B cell (primary cell): Measurements from ENCODE around the gene DSG3. TPM values are rescaled to one million over a fixed set of nuclear protein-coding genes. Genes with fewer than 3 reads are reported as not detected.

Experiments
- ATAC-seq: fragments of 200-7000 bp; cut with Tn5 transposase; one replicate; pipeline ENCODE4 v1.10.0; 2021; ENCODE audit warnings: low read depth, mild to moderate bottlenecking, moderate number of reproducible peaks, moderate library complexity
- CTCF ChIA-PET: fragments of 350-600 bp; sonication (Branson Sonifier 250); formaldehyde crosslinking; loops from one replicate; lab custom pipeline; 2021; ENCODE audit warnings: antibody characterized with exemption, inconsistent platforms; lab: Charles Lee
- POLR2A ChIA-PET: fragments of 350-600 bp; sonication (Branson Sonifier 250); formaldehyde crosslinking; loops from one replicate; lab custom pipeline; 2021; ENCODE audit warnings: antibody characterized with exemption; lab: Charles Lee
- DNase-seq: peaks from one replicate; pipeline ENCODE4 v3.0.0; 2013
- H2AFZ ChIP-seq: 2 replicates; pipeline ENCODE4 v1.6.1; 2012; ENCODE audit warnings: mild to moderate bottlenecking, low read depth, low read length; ENCODE audit not compliant: insufficient read depth, poor library complexity, severe bottlenecking
- H3K27ac ChIP-seq, 2 donors: 1 replicate in 1 of 2; 2 replicates in 1 of 2; pipeline ENCODE4 v1.5.1; 2012 to 2013; ENCODE audit warnings: low read length in 2 of 2, mild to moderate bottlenecking in 2 of 2, moderate library complexity in 1 of 2
- H3K27me3 ChIP-seq, 4 experiments: fragments of 200-600 bp in 1 of 4; sonication (generic) in 1 of 4; replicated peaks in 1 of 4; 1 replicate in 2 of 4; 2 replicates in 2 of 4; pipeline versions ENCODE4 v1.6.1 to v1.7.0; 2013 to 2016; ENCODE audit warnings: low read length in 3 of 4, mild to moderate bottlenecking in 2 of 4, mixed read lengths in 1 of 4, moderate library complexity in 1 of 4; ENCODE audit not compliant: insufficient read depth in 4 of 4, control insufficient read depth in 3 of 4; ENCODE audit errors: control extremely low read depth in 1 of 4
- H3K36me3 ChIP-seq, 2 experiments: replicated peaks in 1 of 2; 1 replicate in 1 of 2; 2 replicates in 1 of 2; pipeline versions ENCODE4 v1.6.1 to v1.7.1; 2013; ENCODE audit warnings: low read length in 1 of 2; ENCODE audit not compliant: insufficient read depth in 2 of 2, control insufficient read depth in 1 of 2; ENCODE audit errors: control extremely low read depth in 1 of 2, extremely low read depth in 1 of 2
- H3K4me1 ChIP-seq, 2 donors: fragments of 200-600 bp in 1 of 2; sonication (generic) in 1 of 2; 1 replicate in 1 of 2; 2 replicates in 1 of 2; pipeline versions ENCODE4 v1.5.1 to v1.6.1; 2013 to 2017; ENCODE audit warnings: low read length in 2 of 2; ENCODE audit not compliant: control insufficient read depth in 2 of 2, insufficient read depth in 2 of 2
- H3K4me2 ChIP-seq: replicated peaks from 2 replicates; pipeline ENCODE3; 2012; ENCODE audit warnings: mild to moderate bottlenecking, low read depth, low read length; ENCODE audit not compliant: poor library complexity, severe bottlenecking
- H3K4me3 ChIP-seq, 5 experiments: fragments of 200-600 bp in 1 of 5; sonication (generic) in 1 of 5; 1 replicate in 3 of 5; 2 replicates in 2 of 5; pipeline versions ENCODE4 v1.5.1 to v1.7.0; 2011 to 2016; ENCODE audit warnings: low read length in 4 of 5, mild to moderate bottlenecking in 4 of 5, low read depth in 2 of 5, control low read depth in 1 of 5, moderate library complexity in 1 of 5; ENCODE audit not compliant: insufficient read depth in 1 of 5; ENCODE audit errors: control extremely low read depth in 1 of 5, extremely low read depth in 1 of 5
- H3K79me2 ChIP-seq: fragments of 200-600 bp; sonication (generic); one replicate; pipeline ENCODE4 v1.6.0; 2016; ENCODE audit warnings: low read length; ENCODE audit not compliant: control insufficient read depth, insufficient read depth
- H3K9ac ChIP-seq: fragments of 200-600 bp; sonication (generic); 2 replicates; pipeline ENCODE4 v1.6.1; 2017; ENCODE audit warnings: mild to moderate bottlenecking, low read length, moderate library complexity
- H3K9me3 ChIP-seq, 3 donors: one replicate each; pipeline versions ENCODE4 v1.6.1 to v1.7.1; 2013; ENCODE audit warnings: low read length in 2 of 3; ENCODE audit not compliant: control insufficient read depth in 2 of 3, insufficient read depth in 1 of 3; ENCODE audit errors: control extremely low read depth in 1 of 3
- H4K20me1 ChIP-seq: 2 replicates; pipeline ENCODE4 v1.6.0; 2012; ENCODE audit warnings: mild to moderate bottlenecking, low read length; ENCODE audit not compliant: insufficient read depth, control insufficient read depth, poor library complexity, severe bottlenecking
- H3K27ac Mint-ChIP-seq: one replicate; pipeline ENCODE4 v1.8.0; 2021; ENCODE audit warnings: mixed read lengths
- H3K27me3 Mint-ChIP-seq: one replicate; pipeline ENCODE4 v1.8.0; 2021; ENCODE audit warnings: mixed read lengths
- H3K4me1 Mint-ChIP-seq: one replicate; pipeline ENCODE4 v1.8.0; 2021; ENCODE audit warnings: mixed read lengths
- H3K4me3 Mint-ChIP-seq: one replicate; pipeline ENCODE4 v1.8.0; 2021; ENCODE audit warnings: mixed read lengths
- H3K9me3 Mint-ChIP-seq: one replicate; pipeline ENCODE4 v1.8.0; 2022; ENCODE audit warnings: mixed read lengths; ENCODE audit not compliant: insufficient read depth
- EZH2 ChIP-seq: IDR thresholded peaks from 2 replicates; pipeline ENCODE4 v1.6.1; 2012; ENCODE audit warnings: borderline replicate concordance, low read depth, mild to moderate bottlenecking, moderate library complexity, low read length; ENCODE audit not compliant: insufficient read depth, poor library complexity, severe bottlenecking
- WGBS: methylation state at CpG from one replicate; pipeline ENCODE4 v1.1.5; 2013; ENCODE audit warnings: missing lambda C conversion rate; ENCODE audit not compliant: insufficient coverage; 5-methylcytosine and 5-hydroxymethylcytosine counted together
- intact Hi-C: fragments of 100-400 bp; cut with micrococcal nuclease; formaldehyde crosslinking; loops from one replicate; pipeline ENCODE4 v1.10.0; 2022
- polyA plus RNA-seq: library from polyadenylated mRNA; depleted of rRNA; stranded (reverse); fragments of >200 nt; gene quantifications from 2 replicates; pipeline ENCODE4 v1.2.3, GENCODE V29; 2012
- total RNA-seq, 2 donors: library from RNA; stranded (reverse); fragments of 120-200 nt in 1 of 2; gene quantifications; 1 replicate in 1 of 2; 2 replicates in 1 of 2; pipeline versions ENCODE4 v1.2.3 to v1.2.4, GENCODE V29; 2013 to 2022
- TF ChIP-seq, protein P1 (sequence below): fragments of 200-600 bp; IDR thresholded peaks from one replicate; pipeline ENCODE4 v1.8.0; 2022; ENCODE audit warnings: antibody characterized with exemption, mild to moderate bottlenecking

DSG3 gene
- total and polyA plus RNA-seq, 2 donors (not counting 1 experiment from before 2014, with no cell fraction given), result not detected

DNA sequence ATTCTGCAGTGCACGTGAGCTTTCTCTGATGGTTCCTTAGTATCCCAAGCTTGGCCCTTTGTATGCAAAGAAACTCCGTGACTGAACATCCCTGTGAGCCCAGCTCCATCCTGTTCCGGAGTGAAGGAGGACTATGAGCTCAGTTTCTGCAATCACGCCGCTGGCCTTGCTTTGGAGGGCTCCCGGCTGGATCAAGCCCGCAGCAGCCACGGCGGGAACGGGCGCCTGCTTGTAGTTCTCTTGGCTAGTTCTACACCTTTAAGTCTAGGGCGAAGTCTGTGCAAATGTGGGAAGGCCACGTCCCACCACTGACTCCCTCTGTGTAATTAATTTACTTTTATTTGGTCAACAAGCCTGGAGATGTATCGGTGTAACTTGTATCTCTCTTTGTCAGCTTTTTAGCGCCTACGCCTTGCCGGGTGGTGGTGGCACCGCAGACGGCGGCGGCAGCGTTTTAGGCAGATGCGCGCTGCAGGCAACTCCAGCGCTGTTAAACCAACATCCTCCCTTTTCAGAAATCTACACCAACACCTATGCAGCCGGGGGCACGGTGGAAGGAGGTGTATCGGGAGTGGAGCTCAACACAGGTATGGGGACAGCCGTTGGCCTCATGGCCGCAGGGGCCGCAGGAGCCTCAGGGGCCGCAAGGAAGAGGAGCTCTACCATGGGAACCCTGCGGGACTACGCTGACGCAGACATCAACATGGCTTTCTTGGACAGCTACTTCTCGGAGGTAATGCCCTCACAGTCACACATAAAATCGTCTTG is 36.6 kb upstream of the DSG3 start:
- Histone ChIP-seq H3K4me3 (no peak overlapping the region), H3K27me3 (no peaks in the 10 kb centered on the region), H2AFZ (no peak overlapping the region), H3K36me3 (no peaks in the 10 kb centered on the region), H3K4me1 (no peaks in the 10 kb centered on the region), H4K20me1 (no peaks in the 10 kb centered on the region), H3K27ac (no peak overlapping the region), H3K4me2 (no peak overlapping the region), H3K9me3 (peaks cover 0 to 7% (median 0%) of the 10 kb centered on the region in 3 donors), H3K79me2 (no peaks in the 10 kb centered on the region), H3K9ac (no peak overlapping the region)
- no peak for TF ChIP-seq EZH2
- TF ChIP-seq, protein P1, sequence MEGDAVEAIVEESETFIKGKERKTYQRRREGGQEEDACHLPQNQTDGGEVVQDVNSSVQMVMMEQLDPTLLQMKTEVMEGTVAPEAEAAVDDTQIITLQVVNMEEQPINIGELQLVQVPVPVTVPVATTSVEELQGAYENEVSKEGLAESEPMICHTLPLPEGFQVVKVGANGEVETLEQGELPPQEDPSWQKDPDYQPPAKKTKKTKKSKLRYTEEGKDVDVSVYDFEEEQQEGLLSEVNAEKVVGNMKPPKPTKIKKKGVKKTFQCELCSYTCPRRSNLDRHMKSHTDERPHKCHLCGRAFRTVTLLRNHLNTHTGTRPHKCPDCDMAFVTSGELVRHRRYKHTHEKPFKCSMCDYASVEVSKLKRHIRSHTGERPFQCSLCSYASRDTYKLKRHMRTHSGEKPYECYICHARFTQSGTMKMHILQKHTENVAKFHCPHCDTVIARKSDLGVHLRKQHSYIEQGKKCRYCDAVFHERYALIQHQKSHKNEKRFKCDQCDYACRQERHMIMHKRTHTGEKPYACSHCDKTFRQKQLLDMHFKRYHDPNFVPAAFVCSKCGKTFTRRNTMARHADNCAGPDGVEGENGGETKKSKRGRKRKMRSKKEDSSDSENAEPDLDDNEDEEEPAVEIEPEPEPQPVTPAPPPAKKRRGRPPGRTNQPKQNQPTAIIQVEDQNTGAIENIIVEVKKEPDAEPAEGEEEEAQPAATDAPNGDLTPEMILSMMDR, result no peak
- POLR2A ChIA-PET, result no interaction called here
- WGBS, result 81% methylated on average over 18 of the region's 37 CpGs
- no peak overlapping the region for H3K4me3 Mint-ChIP-seq
- H3K27me3 Mint-ChIP-seq, result no peaks in the 10 kb centered on the region
- H3K27ac Mint-ChIP-seq, result no peak overlapping the region
- CTCF ChIA-PET, result no interaction called here
- DNase-seq, result no peak
- no peaks in the 10 kb centered on the region for H3K4me1 Mint-ChIP-seq
- ATAC-seq, result no peak
- peaks cover 2% of the 10 kb centered on the region for H3K9me3 Mint-ChIP-seq
- intact Hi-C loops, result no loop called here

DNA sequence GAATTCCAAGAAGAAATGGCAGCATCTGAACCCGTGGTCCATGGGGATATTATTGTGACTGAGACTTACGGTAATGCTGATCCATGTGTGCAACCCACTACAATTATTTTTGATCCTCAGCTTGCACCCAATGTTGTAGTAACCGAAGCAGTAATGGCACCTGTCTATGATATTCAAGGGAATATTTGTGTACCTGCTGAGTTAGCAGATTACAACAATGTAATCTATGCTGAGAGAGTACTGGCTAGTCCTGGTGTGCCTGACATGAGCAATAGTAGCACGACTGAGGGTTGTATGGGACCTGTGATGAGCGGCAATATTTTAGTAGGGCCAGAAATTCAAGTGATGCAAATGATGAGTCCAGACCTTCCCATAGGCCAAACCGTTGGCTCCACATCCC is 34.4 kb upstream of the DSG3 start:
- no peak for TF ChIP-seq EZH2
- TF ChIP-seq, protein P1, result no peak
- no peak overlapping the region for H3K4me3 Mint-ChIP-seq
- Histone ChIP-seq H3K79me2 (no peaks in the 10 kb centered on the region), H2AFZ (no peak overlapping the region), H3K4me1 (no peaks in the 10 kb centered on the region), H3K4me2 (no peak overlapping the region), H3K27me3 (no peaks in the 10 kb centered on the region), H3K9me3 (peaks cover 0 to 10% (median 1%) of the 10 kb centered on the region in 3 donors), H4K20me1 (no peaks in the 10 kb centered on the region), H3K27ac (no peak overlapping the region), H3K36me3 (no peaks in the 10 kb centered on the region), H3K9ac (no peak overlapping the region), H3K4me3 (no peak overlapping the region)
- ChIA-PET CTCF (no interaction called here), POLR2A (no interaction called here)
- H3K27me3 Mint-ChIP-seq, result no peaks in the 10 kb centered on the region
- 64% methylated on average over 3 of the region's 6 CpGs for WGBS
- intact Hi-C loops, result no loop called here
- ATAC-seq (no peak), DNase-seq (no peak)
- H3K9me3 Mint-ChIP-seq, result peaks cover 2% of the 10 kb centered on the region
- H3K27ac Mint-ChIP-seq, result no peak overlapping the region
- H3K4me1 Mint-ChIP-seq, result no peaks in the 10 kb centered on the region
